Testis (tissue), 2 donors: Measurements from ENCODE around the gene JUP.

ENCODE experiments used
- CTCF ChIP-seq, 3 experiments: fragments of 450-650 bp in 2 of 3; fragments of 200-600 bp in 1 of 3; sonication (generic) in 1 of 3; IDR thresholded peaks; one replicate each; pipeline ENCODE4 v1.5.1; 2016 to 2019; ENCODE audit warnings: antibody characterized with exemption in 3 of 3, mild to moderate bottlenecking in 2 of 3, moderate library complexity in 1 of 3
- POLR2A ChIP-seq: fragments of 450-650 bp; IDR thresholded peaks from one replicate; pipeline ENCODE4 v1.6.1; 2017; ENCODE audit warnings: antibody characterized with exemption, mild to moderate bottlenecking, moderate library complexity

DNA sequence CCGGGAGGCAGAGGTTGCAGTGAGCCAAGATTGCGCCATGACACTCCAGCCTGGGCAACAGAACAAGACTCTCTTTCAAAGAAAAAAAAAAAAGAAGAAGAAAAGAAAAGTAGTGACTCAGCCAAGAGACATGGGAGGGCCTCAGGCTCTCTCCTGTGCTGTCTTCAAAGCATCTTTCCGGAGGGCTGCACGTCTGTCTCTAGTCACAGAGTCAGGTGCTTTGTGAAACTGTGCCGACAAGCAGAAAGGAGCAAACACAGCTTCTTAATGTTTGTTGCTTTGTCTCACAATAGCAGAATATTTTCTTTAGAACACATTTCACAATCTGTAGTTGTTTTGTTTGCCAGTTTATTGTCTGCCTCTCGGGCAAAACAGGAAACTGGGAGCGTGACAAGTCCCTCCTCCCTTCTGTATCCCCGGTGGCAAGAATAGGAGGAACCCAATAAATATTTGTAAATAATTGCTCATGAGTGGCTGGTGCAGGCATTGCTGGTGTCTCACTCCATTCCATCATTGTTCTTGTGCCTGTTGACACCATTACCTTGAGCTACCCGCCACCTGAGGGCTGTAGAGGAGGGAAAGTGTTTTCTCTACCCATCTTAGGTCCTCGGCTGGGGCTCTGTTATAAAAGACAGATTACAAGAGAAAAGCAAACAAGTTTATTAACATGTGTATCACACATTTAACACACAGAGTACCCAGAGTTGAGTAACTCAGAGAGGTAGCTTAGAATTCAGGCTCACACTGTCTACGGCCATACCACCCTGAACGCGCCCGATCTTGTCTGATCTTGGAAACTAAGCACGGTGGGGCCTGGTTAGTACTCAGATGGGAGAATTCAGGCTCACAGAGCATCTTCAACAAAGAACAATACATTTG, 68.9 kb downstream of the JUP start:
- TF ChIP-seq CTCF (IDR thresholded peaks at IDR 0.05) (no peak), POLR2A (no peak)
